HepG2 (cell line): ENCODE data around the gene FGF14. TPM values are rescaled to one million over a fixed set of nuclear protein-coding genes. Genes with fewer than 3 reads are reported as not detected.

ENCODE experiments used
- ATAC-seq: fragments of 200-7000 bp; cut with Tn5 transposase; 3 replicates; pipeline ENCODE4 v1.9.1; 2020; ENCODE audit warnings: mild to moderate bottlenecking, moderate library complexity
- BruUV-seq: library from RNA; stranded (reverse); fragments of 400-500 nt; replicated peaks from 2 replicates; lab custom pipeline; 2021; lab: Mats Ljungman, UMichigan
- CTCF ChIA-PET: fragments of 300-600 bp; formaldehyde crosslinking; extraction: SDS; loops from one replicate; lab custom pipeline; 2021; ENCODE audit warnings: low total read pairs, inconsistent platforms, low intra/inter-chr PET ratio; lab: Yijun Ruan, JAX
- POLR2A ChIA-PET: fragments of 350-600 bp; sonication (Branson Sonifier 250); formaldehyde crosslinking; loops from one replicate; lab custom pipeline; 2020; ENCODE audit warnings: antibody characterized with exemption, inconsistent platforms; lab: Yijun Ruan, JAX
- DNase-seq: peaks from one replicate; pipeline ENCODE4 v3.0.0-alpha.2; 2015; ENCODE audit warnings: low spot score
- FAIRE-seq: peaks from 3 replicates; lab custom pipeline; 2011; peaks lifted over from hg19 to GRCh38; lab: Jason Lieb, UNC
- H2AFZ ChIP-seq: one replicate; pipeline ENCODE4 v1.6.1; 2011; ENCODE audit warnings: low read length, inconsistent platforms
- H3K27ac ChIP-seq: fragments of 300-600 bp; 3 replicates; pipeline ENCODE4 v1.8.0; 2011; ENCODE audit warnings: mixed run types, mild to moderate bottlenecking, mixed read lengths, low read length, inconsistent platforms; ENCODE audit not compliant: insufficient read depth; ENCODE audit errors: extremely low read length
- H3K27me3 ChIP-seq, 2 experiments: fragments of 200-600 bp in 1 of 2; 2 replicates in 1 of 2; 3 replicates in 1 of 2; pipeline versions ENCODE4 v1.6.0 to v1.8.0; 2011; ENCODE audit warnings: low read length in 2 of 2, mild to moderate bottlenecking in 2 of 2, moderate library complexity in 2 of 2, inconsistent platforms in 1 of 2; ENCODE audit not compliant: insufficient read depth in 2 of 2, control insufficient read depth in 1 of 2
- H3K36me3 ChIP-seq, 2 experiments: fragments of 200-600 bp in 1 of 2; replicated peaks in 1 of 2; 2 replicates in 1 of 2; 3 replicates in 1 of 2; pipeline versions ENCODE4 v1.5.1 to v1.8.0; 2011; ENCODE audit warnings: low read length in 2 of 2, inconsistent platforms in 1 of 2; ENCODE audit not compliant: insufficient read depth in 2 of 2, control insufficient read depth in 1 of 2
- H3K4me1 ChIP-seq: 2 replicates; pipeline ENCODE4 v1.5.1; 2012; ENCODE audit warnings: low read length, inconsistent platforms; ENCODE audit not compliant: insufficient read depth
- H3K4me2 ChIP-seq: 2 replicates; pipeline ENCODE4 v1.6.0; 2011; ENCODE audit warnings: low read depth, low read length, inconsistent platforms
- H3K4me3 ChIP-seq, 3 experiments: fragments of 200-600 bp in 1 of 3; sonication (generic), shearing (Covaris generic) in 1 of 3; replicated peaks in 1 of 3; 2 replicates each; pipeline ENCODE4 v1.5.1; 2011 to 2016; ENCODE audit warnings: low read length in 3 of 3, inconsistent platforms in 2 of 3, low read depth in 2 of 3, mild to moderate bottlenecking in 2 of 3, control low read depth in 1 of 3, mixed read lengths in 1 of 3; ENCODE audit not compliant: insufficient read depth in 1 of 3
- H3K79me2 ChIP-seq: one replicate; pipeline ENCODE4 v1.6.1; 2011; ENCODE audit warnings: low read length, inconsistent platforms; ENCODE audit not compliant: insufficient read depth
- H3K9ac ChIP-seq: 2 replicates; pipeline ENCODE4 v1.6.0; 2011; ENCODE audit warnings: mild to moderate bottlenecking, low read depth, low read length, inconsistent platforms; ENCODE audit not compliant: insufficient read depth
- H3K9me3 ChIP-seq: 2 replicates; pipeline ENCODE4 v1.5.1; 2012; ENCODE audit warnings: mild to moderate bottlenecking, low read length
- H4K20me1 ChIP-seq: 2 replicates; pipeline ENCODE4 v1.6.0; 2011; ENCODE audit warnings: inconsistent platforms, mild to moderate bottlenecking, low read length, moderate library complexity; ENCODE audit not compliant: insufficient read depth
- ARID5B ChIP-seq: IDR thresholded peaks from 2 replicates; pipeline ENCODE4 v1.4.0; 2020; ENCODE audit warnings: mild to moderate bottlenecking, missing genetic modification reagents
- ETV5 ChIP-seq: IDR thresholded peaks from 2 replicates; pipeline ENCODE4 v1.6.1; 2018; ENCODE audit warnings: missing biosample characterization, missing genetic modification reagents, inconsistent platforms, borderline replicate concordance
- MED1 ChIP-seq: sonication (generic); formaldehyde crosslinking; IDR thresholded peaks from 2 replicates; pipeline ENCODE4 v1.4.0; 2020; ENCODE audit warnings: missing genetic modification reagents
- RARA ChIP-seq: IDR thresholded peaks from 2 replicates; pipeline ENCODE4 v1.6.1; 2016; ENCODE audit warnings: missing genetic modification reagents, missing compliant biosample characterization
- TP53 ChIP-seq: sonication (generic); formaldehyde crosslinking; conservative IDR thresholded peaks from 2 replicates; pipeline ENCODE4 v1.4.0; 2020; ENCODE audit warnings: missing genetic modification reagents
- ZNF407 ChIP-seq: sonication (generic); formaldehyde crosslinking; IDR thresholded peaks from one replicate; pipeline ENCODE4 v1.5.1; 2020; ENCODE audit warnings: mild to moderate bottlenecking, missing genetic modification reagents; ENCODE audit errors: not compliant biosample characterization
- ZNF674 ChIP-seq: sonication (generic); formaldehyde crosslinking; IDR thresholded peaks from 2 replicates; pipeline ENCODE4 v1.5.0; 2020; ENCODE audit warnings: low read depth, mild to moderate bottlenecking, missing genetic modification reagents
- WGBS: methylation state at CpG from one replicate; pipeline ENCODE4 v1.1.6; 2017; ENCODE audit warnings: low lambda C conversion rate; 5-methylcytosine and 5-hydroxymethylcytosine counted together
- in situ Hi-C: cut with HindIII; loops from 2 replicates; pipeline ENCODE4 v1.10.0; 2017; ENCODE audit warnings: low pct_unique_long_range_greater_than_20kb; ENCODE audit not compliant: extremely low pct_ligation_motif_present
- intact Hi-C: fragments of 100-400 bp; cut with micrococcal nuclease; formaldehyde crosslinking; loops from one replicate; pipeline ENCODE4 v1.10.0; 2022; ENCODE audit not compliant: unreplicated experiment
- polyA plus RNA-seq, 8 experiments: library from polyadenylated mRNA; depleted of rRNA in 3 of 8; stranded (reverse) in 7 of 8; unstranded in 1 of 8; fragments of >200 nt; fragmentation: Illumina TruSeq in 4 of 8; extraction: Trizol in 4 of 8; gene quantifications; 2 replicates each; pipeline versions ENCODE4 v1.2.1 to v1.2.3, GENCODE V29; 2011 to 2016; ENCODE audit warnings: low read depth in 4 of 8, missing spikeins in 1 of 8, mixed read lengths in 1 of 8; ENCODE audit not compliant: insufficient read depth in 1 of 8
- total RNA-seq, 5 experiments: library from RNA; depleted of rRNA; stranded (reverse); fragments of >200 nt; fragmentation: Illumina TruSeq; extraction: Trizol; gene quantifications; 2 replicates each; pipeline ENCODE4 v1.2.3, GENCODE V29; 2016; ENCODE audit warnings: low read depth in 1 of 5

The FGF14 gene
- total and polyA plus RNA-seq, 2 of the 13 experiments (the other 11 are each of a cell fraction or from before 2014, with no cell fraction given): not detected

GRCh38 chr13:102231479-102231878, 170.4 kb downstream of the FGF14 start:
- no peaks in the 10 kb centered on the region for H3K27me3 ChIP-seq
- 0% methylated on average over 2 of the region's 2 CpGs for WGBS
- no peaks in the 10 kb centered on the region for H3K9me3 ChIP-seq
- intact Hi-C loops: no loop called here
- no peak overlapping the region for H3K27ac ChIP-seq
- BruUV-seq: no TSS peak
- no peak overlapping the region for H3K9ac ChIP-seq
- ChIA-PET CTCF (no interaction called here), POLR2A (no interaction called here)
- H3K4me3 ChIP-seq: no peak overlapping the region
- ATAC-seq (no peak), DNase-seq (no peak), FAIRE-seq (no peak)
- no peaks in the 10 kb centered on the region for H4K20me1 ChIP-seq
- H3K79me2 ChIP-seq: no peaks in the 10 kb centered on the region
- no peak overlapping the region for H2AFZ ChIP-seq
- no peak overlapping the region for H3K4me2 ChIP-seq
- H3K4me1 ChIP-seq: peaks cover 14% of the 10 kb centered on the region
- no peaks in the 10 kb centered on the region for H3K36me3 ChIP-seq
- in situ Hi-C loops: no loop called here
- TF ChIP-seq TP53 (CRISPR knock-in tag): no peak

- Histone ChIP-seq H3K36me3 (no peaks in the 10 kb centered on the region), H3K79me2 (no peaks in the 10 kb centered on the region), H3K27me3 (no peaks in the 10 kb centered on the region), H3K9ac (no peak overlapping the region), H3K4me2 (no peak overlapping the region), H4K20me1 (no peaks in the 10 kb centered on the region), H3K27ac (no peak overlapping the region), H3K4me3 (no peak overlapping the region), H2AFZ (no peak overlapping the region), H3K9me3 (no peaks in the 10 kb centered on the region), H3K4me1 (no peaks in the 10 kb centered on the region)
- DNase-seq: no peak
- 2% methylated on average over 6 of the region's 6 CpGs for WGBS
- POLR2A ChIA-PET: no interaction called here
- ATAC-seq: no peak
- FAIRE-seq: no peak
- intact Hi-C loops (no loop called here), in situ Hi-C loops (no loop called here)
- BruUV-seq: no TSS peak
- CTCF ChIA-PET: no interaction called here
- TF ChIP-seq ETV5: no peak
- TF ChIP-seq ZNF407 (CRISPR knock-in tag): no peak
- TF ChIP-seq ARID5B: no peak
- TF ChIP-seq MED1 (CRISPR knock-in tag): no peak
- TF ChIP-seq RARA (CRISPR knock-in tag): no peak
- no peak for TF ChIP-seq ZNF674
Measured at GRCh38 chr13:102227741-102228140, 174.1 kb downstream of the FGF14 start.
